ENCODE measurements around the gene LAMP5. TPM values are rescaled to one million over a fixed set of nuclear protein-coding genes. Genes with fewer than 3 reads are reported as not detected.

Gene LAMP5, protein sequence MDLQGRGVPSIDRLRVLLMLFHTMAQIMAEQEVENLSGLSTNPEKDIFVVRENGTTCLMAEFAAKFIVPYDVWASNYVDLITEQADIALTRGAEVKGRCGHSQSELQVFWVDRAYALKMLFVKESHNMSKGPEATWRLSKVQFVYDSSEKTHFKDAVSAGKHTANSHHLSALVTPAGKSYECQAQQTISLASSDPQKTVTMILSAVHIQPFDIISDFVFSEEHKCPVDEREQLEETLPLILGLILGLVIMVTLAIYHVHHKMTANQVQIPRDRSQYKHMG
- total RNA-seq: not detected

GRCh38 chr20:9514461-9515213 is at the start of gene LAMP5:
LAMP5 (plus strand) TSS chr20:9514590; CDS start chr20:9514853, 263 bp downstream.
- ChIA-PET POLR2A (no interaction called here), CTCF (no interaction called here)

DNA sequence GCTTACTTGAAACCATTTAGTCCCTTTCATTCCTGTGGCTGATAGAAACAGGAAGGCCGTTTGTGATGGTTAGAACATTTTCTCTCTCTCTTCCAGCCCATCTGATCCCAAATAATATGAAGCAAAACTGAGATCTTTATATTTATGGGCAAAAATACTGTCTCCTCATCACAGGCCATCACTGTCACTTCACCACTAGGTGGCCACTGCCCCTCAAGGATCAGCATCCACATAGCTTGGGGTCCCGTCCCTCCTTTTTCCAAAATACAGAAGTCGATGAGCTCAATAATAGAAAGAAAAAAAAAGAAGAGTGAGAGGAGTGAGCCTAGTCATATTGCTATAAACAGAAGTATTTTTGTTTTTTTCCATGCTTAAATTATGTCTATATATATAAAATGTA is 46.4 kb upstream of the LAMP5 start:
- POLR2A ChIA-PET: no interaction called here
- CTCF ChIA-PET: interaction anchor here (0.5 kb wide), 1 partner anchor 1592 kb away, joined by 3 read pairs; no protein-coding TSS in a partner anchor

GRCh38 chr20:9474835-9475415 is 39.5 kb upstream of the LAMP5 start:
- CTCF ChIA-PET: no interaction called here
- POLR2A ChIA-PET: no interaction called here

- ChIA-PET CTCF (no interaction called here), POLR2A (no interaction called here)
These were observed 38.9 kb upstream of the LAMP5 start for GRCh38 chr20:9475456-9475855.

- ChIA-PET CTCF (interaction anchor here (0.6 kb wide), 1 partner anchor 63 kb away, joined by 3 read pairs; no protein-coding TSS in a partner anchor), POLR2A (no interaction called here)
These were observed 38.2 kb upstream of the LAMP5 start for GRCh38 chr20:9476174-9476573.

- POLR2A ChIA-PET: no interaction called here
- CTCF ChIA-PET: interaction anchor here (0.6 kb wide), 1 partner anchor 63 kb away, joined by 3 read pairs; no protein-coding TSS in a partner anchor
These were observed 37.8 kb upstream of the LAMP5 start for GRCh38 chr20:9476637-9477036.

DNA sequence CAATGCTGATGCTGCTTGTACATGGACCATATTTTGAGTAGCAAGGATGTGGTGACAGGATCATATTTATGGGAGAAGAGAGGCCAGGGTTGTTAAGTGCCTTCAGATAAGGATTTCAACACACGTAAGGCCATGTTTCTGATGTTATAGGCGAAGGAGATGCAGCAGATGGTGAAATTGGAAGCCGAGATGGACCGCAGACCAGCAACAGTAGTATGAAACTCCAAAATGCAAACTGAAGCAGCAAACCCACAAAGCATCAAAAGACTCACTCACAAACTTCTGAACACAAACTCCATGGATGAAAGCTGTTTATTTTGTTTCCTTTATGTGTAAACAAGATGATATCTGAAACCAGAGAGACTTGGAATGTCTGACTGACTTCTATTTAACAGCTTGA is 35.6 kb upstream of the LAMP5 start:
- CTCF ChIA-PET: no interaction called here
- POLR2A ChIA-PET: no interaction called here

- ChIA-PET CTCF (no interaction called here), POLR2A (no interaction called here)
These were observed 34.3 kb upstream of the LAMP5 start for GRCh38 chr20:9480066-9480465.

DNA sequence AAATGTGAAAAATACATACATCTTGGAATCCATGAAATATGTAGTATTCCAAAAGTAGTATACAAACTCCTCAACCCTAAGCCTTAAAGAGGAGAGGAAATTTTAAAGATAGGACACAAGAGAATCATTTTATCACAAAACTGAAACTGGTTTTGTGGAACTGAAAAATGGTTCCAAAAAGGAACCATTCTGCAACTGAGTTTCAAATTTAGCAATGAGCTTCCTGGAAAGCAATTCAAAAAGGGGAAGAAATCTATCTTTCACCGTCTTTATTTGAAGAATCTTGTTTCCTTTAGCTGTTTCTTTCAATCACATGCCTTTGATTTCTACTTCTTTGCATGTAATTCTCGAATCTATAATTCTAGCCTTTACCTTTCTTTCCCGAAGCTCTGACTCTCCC is 32.2 kb upstream of the LAMP5 start:
- ChIA-PET POLR2A (no interaction called here), CTCF (no interaction called here)

DNA sequence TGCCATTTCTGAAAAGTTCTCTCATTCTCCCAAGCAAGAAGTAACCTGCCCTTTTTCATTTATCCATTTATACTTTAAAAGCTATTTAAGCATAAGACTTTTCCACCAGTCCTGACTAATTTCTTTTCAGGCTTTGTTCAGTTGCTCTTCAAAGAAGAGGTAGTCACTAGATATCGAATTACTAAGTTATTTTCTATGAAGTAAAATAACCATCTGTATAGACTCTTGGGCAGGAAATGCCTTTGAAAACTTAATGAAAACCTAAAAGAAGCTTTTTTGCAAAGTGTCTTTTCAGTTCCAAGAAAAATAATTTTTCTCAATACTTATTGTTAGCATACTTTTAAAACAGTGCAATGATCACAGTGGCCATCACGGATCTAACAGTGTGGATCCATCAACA is 31.3 kb upstream of the LAMP5 start:
- CTCF ChIA-PET: no interaction called here
- POLR2A ChIA-PET: no interaction called here

GRCh38 chr20:9485614-9486340 is 28.6 kb upstream of the LAMP5 start:
- ChIA-PET CTCF (no interaction called here), POLR2A (no interaction called here)

GRCh38 chr20:9487231-9487630 is 27.2 kb upstream of the LAMP5 start:
- ChIA-PET CTCF (no interaction called here), POLR2A (no interaction called here)

DNA sequence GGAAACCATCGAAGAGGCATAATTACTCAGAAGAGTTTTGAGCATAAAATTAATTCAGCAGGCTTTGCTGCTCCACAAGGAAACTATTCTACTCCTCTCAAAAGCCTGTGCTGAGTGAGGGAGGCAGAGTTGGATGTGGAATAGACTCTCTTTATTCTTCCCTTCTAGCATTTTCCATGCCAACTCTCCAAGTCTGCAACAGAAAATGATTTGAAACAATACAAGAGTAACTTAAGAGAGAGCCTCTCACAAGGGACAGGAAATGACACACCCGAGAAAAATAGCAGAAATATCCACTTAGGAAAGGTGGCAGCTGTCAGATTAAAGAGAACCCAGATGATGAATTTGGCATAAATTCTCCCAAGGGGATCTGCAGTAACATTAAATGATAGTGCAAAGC is 26.3 kb upstream of the LAMP5 start:
- CTCF ChIA-PET: interaction anchor here (0.8 kb wide), 1 partner anchor 122 kb away, joined by 4 read pairs; no protein-coding TSS in a partner anchor
- POLR2A ChIA-PET: no interaction called here

DNA sequence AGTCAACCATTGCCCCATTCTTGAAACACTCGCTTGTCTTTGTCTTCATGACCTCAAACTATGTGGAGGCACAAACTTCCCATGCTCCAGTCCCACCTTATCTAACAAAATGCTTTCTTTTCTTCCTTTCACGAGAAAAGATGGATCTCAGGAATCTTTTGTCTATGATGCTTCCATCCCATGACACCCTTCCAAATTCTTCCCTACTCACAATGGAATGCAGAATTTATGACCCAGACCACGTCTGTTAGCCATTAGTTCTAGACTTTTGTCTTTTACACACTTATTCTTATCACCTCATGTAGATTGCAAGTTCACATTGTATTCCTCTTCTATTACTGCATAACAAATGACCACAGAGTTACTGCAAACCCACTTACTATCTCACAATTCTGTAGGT is 24.2 kb upstream of the LAMP5 start:
- POLR2A ChIA-PET: no interaction called here
- CTCF ChIA-PET: no interaction called here

DNA sequence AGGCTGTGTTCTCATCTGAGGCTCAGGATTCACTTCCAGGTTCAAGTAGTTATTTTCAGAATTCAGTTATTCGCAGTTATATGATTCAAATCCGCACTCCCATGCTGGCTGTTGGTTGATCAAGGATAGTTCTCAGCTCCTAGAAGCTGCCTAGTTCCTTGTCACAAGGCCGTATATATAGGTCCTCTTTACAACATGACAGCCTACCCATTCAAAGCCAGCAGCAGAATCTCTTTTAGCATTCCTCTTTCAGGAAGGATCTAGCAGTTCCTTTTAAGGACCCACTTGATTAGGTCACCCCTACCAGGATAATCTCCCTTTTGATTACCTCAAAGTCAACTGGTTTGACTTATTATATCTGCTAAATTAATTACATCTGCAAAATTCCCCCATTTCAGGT is 23.8 kb upstream of the LAMP5 start:
- CTCF ChIA-PET: no interaction called here
- POLR2A ChIA-PET: no interaction called here

DNA sequence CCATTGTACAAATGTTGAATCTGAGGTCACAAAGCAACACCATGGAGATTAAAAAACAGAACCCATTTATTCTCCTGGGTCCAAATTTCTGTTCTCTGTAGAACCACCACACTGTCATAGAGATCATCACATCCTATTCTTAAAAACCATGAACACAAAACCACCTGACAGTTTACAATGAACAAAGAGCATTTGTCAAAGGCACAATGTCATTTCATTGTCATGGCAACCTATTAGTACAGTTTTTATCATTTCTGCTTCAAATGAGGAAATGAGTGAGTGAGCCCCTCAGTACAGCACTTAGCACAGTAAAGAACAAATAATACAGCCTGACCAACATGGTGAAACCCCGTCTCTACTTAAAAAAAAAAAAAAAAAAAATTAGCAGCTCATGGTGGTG is 23.1 kb upstream of the LAMP5 start:
- ChIA-PET POLR2A (interaction anchor here (0.7 kb wide), 1 partner anchor 64 kb away, joined by 5 read pairs; no protein-coding TSS in a partner anchor), CTCF (no interaction called here)

GRCh38 chr20:9492067-9492466 is 22.3 kb upstream of the LAMP5 start:
- CTCF ChIA-PET: no interaction called here
- POLR2A ChIA-PET: no interaction called here

DNA sequence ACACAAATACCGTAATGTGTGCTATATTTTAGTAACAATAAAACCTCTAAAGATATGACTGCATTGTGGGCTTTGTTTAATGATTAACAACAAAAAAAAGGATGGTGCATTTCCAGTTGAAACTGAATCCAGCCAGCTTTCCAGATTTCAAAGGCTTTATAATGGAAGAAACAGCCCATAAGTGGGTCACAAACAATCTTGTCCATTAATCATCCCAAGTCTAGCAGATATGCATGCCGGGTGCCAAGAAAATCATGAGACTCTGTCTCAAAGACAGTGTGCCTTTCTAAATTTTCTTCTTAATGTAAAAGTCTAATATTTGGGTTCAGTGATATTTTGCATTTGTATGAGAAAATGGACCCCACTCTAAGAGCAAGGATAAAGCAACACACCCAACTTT is 20.6 kb upstream of the LAMP5 start:
- ChIA-PET POLR2A (no interaction called here), CTCF (no interaction called here)

DNA sequence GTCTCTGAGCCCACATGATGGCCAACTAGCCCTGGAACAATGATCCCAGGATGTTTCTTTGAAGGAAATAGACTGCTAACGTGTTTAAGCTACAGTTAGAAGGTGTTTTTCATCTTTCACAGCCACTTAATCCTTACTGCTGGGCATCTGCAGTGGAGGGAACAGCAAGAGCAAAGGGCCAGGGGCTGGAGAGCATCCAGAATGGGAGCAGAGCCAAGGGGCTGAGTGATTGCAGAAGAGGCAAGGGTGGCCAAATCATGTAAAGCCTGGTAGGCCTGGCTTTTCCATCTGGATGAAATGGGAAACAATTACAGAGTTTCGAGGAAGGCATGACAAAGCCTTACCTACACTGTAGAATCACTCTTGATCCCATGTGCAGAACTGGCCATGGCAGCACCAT is 18.7 kb upstream of the LAMP5 start:
- POLR2A ChIA-PET: no interaction called here
- CTCF ChIA-PET: no interaction called here

- CTCF ChIA-PET: no interaction called here
These were observed 18.2 kb upstream of the LAMP5 start for GRCh38 chr20:9496155-9496554.

DNA sequence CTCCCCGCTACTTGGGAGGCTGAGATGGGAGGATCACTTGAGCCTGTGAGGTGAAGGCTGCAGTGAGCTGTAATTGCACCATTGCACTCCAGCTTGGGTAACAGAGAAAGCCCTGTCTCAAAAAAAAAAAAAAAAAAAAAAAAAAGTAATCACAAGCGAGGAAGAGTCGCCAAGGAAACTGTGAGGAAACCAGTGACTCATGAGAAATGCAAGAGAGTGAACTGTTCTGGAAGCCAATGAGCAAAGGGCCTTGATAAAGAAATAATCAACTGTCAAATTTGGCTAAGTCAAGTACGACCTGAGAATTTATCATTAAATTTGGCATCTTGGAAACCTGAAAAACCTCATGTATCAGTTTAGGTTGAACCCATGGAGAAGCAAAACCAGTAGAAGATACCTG is 16.1 kb upstream of the LAMP5 start:
- POLR2A ChIA-PET: interaction anchor here (0.6 kb wide), 1 partner anchor 472 kb away, joined by 4 read pairs; no protein-coding TSS in a partner anchor
- CTCF ChIA-PET: no interaction called here

More at GRCh38 chr20:9496155-9496554, 18.2 kb upstream of the LAMP5 start:
- POLR2A ChIA-PET: no interaction called here

All from activated CD8-positive, alpha-beta memory T cell treated with anti-CD3 and anti-CD28 coated beads for 36 hours (primary cell).